HG03342 (cell line): ENCODE results near the gene NFILZ.

Source experiments
- ATAC-seq: cut with Tn5 transposase; IDR thresholded peaks from one replicate; pipeline ENCODE4 v1.9.1; 2021; ENCODE audit warnings: mild to moderate bottlenecking, moderate library complexity; ENCODE audit not compliant: unreplicated experiment

NFILZ gene, protein sequence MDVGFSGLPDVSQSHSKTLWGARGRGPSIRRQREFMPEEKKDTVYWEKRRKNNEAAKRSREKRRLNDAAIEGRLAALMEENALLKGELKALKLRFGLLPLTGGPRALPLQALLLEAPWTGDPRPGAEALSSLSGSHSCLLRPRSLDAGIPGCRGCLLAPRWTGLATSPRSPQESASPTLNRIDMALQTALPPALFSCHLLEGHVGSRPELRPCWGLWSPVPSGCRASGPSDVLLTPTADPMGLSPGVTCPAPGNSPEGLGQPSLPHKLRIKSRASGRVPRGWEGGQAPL

GRCh38 chr19:8629996-8630683, at the start of gene NFILZ:
Gene NFILZ (plus strand): TSS chr19:8630633. CDS start chr19:8676766, 46,133 bp downstream.
- no peak for ATAC-seq

GRCh38 chr19:8580710-8581281, 49.6 kb upstream of the NFILZ start:
- ATAC-seq: no peak

GRCh38 chr19:8584965-8585893, 45.2 kb upstream of the NFILZ start:
- no peak for ATAC-seq

DNA sequence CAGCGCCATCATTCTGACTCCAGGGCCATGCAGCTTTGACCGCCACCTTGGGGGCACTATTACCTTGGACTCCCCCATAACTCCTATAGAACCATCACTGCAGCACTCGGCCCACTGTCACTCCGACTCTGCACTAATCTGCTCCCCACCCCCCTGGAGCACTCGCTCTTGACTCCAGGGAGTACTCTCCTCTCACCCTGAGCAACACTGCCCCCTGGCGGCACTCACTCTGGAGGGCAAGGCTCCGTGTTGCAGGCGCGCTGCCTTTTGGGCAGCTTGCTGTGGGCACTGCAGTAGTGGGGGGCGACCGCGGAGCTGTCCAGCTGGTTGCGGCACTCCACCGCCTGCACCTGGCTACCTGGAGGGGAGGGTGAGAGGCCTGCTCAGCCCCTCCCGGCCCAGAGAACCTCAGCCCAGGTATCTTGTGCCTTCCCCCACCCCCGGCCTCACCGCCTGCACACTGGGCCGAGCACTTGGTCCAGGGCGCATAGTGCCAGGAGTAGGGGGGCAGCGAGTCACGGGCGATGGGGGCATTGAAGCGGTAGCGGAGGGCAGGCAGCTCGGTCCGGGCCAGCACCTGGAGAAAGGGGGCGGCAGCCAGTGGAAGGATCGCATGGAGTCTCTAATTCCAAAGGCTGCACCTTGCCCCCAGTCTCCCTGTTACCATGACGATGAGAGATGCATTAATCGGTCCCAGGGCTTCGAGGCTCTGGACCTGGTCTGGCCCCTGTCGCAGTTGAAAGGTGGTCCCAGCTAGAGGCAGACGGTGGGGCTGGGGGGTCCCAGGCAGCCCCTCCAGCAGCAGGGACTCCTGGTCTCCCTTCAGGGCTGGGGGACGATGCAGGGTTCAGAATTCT, 44.3 kb upstream of the NFILZ start:
- no peak for ATAC-seq

- ATAC-seq: no peak
These were observed 41.2 kb upstream of the NFILZ start for GRCh38 chr19:8589177-8589714.

DNA sequence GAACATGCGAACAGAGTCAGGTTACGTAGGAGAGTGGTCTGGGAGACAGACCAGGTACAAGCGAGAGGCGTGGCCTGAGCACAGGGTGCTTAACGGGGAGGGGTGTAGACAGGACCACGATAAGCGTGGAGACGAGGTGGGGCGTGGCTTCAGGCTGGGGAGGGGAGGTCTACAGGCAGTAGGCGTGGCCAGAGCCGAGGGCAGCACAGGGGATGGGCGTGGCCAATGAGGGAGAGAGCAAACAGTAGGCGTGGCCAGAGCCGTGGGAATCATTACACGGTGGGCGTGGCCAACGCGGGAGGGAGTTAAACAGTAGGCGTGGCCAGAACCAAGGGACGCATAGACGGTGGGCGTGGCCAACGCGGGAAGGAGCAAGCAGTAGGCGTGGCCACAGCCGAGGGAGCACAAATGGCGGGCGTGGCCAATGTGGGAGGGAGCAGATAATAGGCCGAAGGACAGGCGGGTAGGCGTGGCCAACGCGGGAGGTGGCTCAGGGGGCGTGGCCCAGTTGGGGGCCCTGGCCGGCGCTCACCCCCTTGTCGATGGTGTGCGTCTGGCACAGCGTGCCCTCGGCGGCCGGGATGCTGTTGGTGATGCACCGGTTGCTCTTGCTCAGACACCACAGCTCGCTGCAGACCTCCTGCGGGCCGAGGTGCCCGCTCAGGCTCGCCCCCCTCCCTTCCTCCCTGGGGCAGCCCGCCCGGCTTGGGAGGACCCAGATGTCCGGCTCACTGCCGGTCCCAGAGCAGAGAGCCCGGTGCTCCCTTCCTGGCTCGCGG, 38.0 kb upstream of the NFILZ start:
- ATAC-seq: no peak

- ATAC-seq: no peak
These were observed 36.5 kb upstream of the NFILZ start for GRCh38 chr19:8593931-8594330.

- no peak for ATAC-seq
These were observed 34.8 kb upstream of the NFILZ start for GRCh38 chr19:8595651-8596050.

DNA sequence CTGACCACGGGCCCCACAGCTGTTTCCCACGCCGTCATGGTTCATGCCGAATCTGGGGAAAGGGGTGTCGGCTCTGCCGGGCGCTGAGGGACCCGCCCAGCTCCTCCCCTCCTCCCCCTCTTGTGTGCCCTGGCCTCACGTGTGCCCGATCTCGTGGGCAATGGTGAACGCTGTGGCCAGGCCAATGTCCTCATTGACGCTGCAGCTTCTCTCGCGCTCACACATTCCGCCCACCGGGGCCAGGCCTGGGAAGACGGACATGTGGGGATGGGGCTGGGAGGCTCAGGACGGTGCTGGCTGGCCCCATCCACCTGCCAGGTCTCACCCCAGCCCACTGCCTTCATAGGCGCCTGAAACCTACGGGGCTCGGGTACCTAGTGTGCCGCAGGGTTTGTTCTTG, 34.3 kb upstream of the NFILZ start:
- ATAC-seq: no peak

DNA sequence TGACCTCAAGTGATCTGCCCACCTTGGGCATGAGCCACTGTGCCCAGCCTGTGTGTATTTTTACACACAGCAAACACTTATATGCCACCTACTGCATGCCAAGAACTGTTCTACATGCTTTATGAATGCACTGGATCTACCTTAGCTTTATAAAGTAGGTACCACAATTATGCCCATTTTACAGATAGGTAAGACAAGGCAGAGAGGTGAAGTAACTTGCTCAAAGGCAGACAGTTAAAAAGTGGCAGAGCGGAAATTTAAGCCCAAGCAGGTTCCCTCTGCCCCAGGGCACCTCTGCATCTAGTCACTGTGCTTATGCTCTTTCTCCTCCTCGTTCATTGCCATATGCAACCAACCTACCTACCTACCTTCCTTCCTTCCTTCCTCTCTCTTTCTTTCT, 30.4 kb upstream of the NFILZ start:
- no peak for ATAC-seq

DNA sequence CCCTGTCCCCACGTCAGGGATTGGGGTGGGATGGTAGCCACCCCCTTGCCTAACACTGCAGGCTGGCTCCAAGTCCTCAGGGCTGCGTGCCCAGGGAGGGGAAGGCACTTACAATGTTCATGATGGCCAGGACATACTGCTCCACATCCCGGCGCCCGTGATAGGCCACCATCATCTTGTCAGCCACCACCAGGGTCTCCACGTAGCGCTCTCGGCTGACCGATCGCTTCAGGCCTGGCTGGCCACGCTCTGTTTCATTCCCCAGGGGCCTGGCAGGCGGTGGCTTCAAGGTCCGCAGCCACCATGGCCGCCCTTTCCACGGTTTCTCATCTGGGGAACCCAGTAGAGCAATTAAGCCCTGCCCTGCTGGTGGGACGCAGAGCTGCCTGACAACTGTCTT, 29.6 kb upstream of the NFILZ start:
- ATAC-seq: no peak

DNA sequence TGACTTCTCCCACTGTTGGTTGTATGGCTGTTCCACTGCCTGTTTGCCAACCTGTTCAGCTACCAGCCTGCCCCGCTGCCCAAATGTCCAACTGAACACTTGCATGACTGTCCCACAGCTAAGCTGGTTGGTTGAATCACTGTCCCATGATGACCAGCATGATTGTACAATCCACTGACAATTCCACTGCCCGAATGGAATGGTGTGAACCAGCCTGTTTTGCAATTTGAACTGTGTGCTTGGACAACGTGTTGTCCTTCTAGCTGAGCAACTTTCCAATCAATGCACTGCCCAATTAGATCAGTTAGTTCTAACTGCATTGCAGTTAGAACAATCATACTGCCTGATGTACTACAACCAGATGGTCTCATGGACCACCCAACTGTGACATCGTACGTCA, 28.6 kb upstream of the NFILZ start:
- ATAC-seq: no peak

DNA sequence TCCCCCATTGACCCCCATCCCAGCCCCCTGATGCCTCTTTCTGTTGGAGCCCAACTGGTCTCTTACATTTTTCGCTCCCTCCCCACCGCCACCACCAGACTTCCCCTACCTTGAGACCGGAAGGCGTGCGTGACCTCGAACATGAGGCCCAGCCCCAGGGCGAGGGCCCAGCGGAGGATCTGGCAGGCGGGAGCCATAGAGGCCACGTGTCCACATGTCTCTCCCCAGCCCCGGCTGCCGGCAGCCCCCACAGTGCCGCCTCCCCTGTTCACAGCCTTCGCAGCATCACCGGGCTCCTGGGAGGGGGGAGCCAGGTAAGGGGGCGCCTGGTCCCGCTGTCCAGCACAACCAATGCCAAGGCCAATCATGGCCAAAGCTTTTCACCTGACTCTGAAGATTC, 24.9 kb upstream of the NFILZ start:
- no peak for ATAC-seq

- ATAC-seq: no peak
These were observed 23.0 kb upstream of the NFILZ start for GRCh38 chr19:8607386-8607785.

GRCh38 chr19:8608941-8609278, 21.5 kb upstream of the NFILZ start:
- ATAC-seq: no peak

GRCh38 chr19:8609279-8610040, 21.0 kb upstream of the NFILZ start:
- ATAC-seq: no peak

- ATAC-seq: no peak
These were observed 20.1 kb upstream of the NFILZ start, which contains the start of gene ADAMTS10 for GRCh38 chr19:8610041-8610935. Gene ADAMTS10 (minus strand): TSS chr19:8610715. CDS start chr19:8605710, 5,005 bp downstream.

DNA sequence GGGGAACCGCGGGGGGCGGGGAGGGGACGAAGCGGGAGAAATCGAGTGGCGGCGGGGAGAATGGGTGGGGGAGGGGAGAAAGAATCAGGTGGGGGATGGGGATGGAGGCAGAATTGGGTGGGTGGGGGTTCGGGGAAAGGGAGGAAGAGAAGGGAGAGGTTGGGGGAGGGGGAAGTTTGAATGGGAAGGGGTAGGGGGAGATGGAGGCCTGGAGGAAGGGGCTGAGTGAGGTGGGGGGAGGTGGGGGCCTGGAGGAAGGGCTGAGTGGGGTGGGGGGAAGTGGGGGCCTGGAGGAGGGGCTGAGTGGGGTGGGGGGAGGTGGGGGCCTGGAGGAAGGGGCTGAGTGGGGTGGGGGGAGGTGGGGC, 19.5 kb upstream of the NFILZ start:
- ATAC-seq: no peak
